Measurements from ENCODE around the gene ELMO1.

ELMO1 gene

GRCh38 chr7:37079420-37079819 is 369.2 kb downstream of the ELMO1 start:
- no peak for TF ChIP-seq CTCF (IDR thresholded peaks at IDR 0.05; ENCODE audit: low read depth, low read length)
- H3K27me3 ChIP-seq (ENCODE audit: insufficient read depth, low read depth, severe bottlenecking), result no peaks in the 10 kb centered on the region
- no peaks in the 10 kb centered on the region for H3K36me3 ChIP-seq
- DNase-seq, result no peak
- H3K4me3 ChIP-seq (ENCODE audit: low read depth, low read length), result no peak overlapping the region
- H3K9me3 ChIP-seq (ENCODE audit: severe bottlenecking), result no peaks in the 10 kb centered on the region
- H3K27ac ChIP-seq, result no peak overlapping the region

GRCh38 chr7:37076668-37077067 is 372.0 kb downstream of the ELMO1 start:
- no peaks in the 10 kb centered on the region for H3K9me3 ChIP-seq (ENCODE audit: severe bottlenecking)

GRCh38 chr7:37074370-37074769 is 374.3 kb downstream of the ELMO1 start:
- no peak for DNase-seq
- peaks cover 29% of the 10 kb centered on the region for H3K27me3 ChIP-seq (ENCODE audit: insufficient read depth, low read depth, severe bottlenecking)
- TF ChIP-seq CTCF (IDR thresholded peaks at IDR 0.05; ENCODE audit: low read depth, low read length), result no peak
- no peak overlapping the region for H3K4me3 ChIP-seq (ENCODE audit: low read depth, low read length)
- H3K9me3 ChIP-seq (ENCODE audit: severe bottlenecking), result no peaks in the 10 kb centered on the region
- no peaks in the 10 kb centered on the region for H3K36me3 ChIP-seq
- no peak overlapping the region for H3K27ac ChIP-seq

More at GRCh38 chr7:37076668-37077067, 372.0 kb downstream of the ELMO1 start:
- Histone ChIP-seq H3K27me3 (ENCODE audit: insufficient read depth, low read depth, severe bottlenecking) (peaks cover 15% of the 10 kb centered on the region), H3K4me3 (ENCODE audit: low read depth, low read length) (no peak overlapping the region), H3K36me3 (no peaks in the 10 kb centered on the region), H3K27ac (no peak overlapping the region)
- no peak for TF ChIP-seq CTCF (IDR thresholded peaks at IDR 0.05; ENCODE audit: low read depth, low read length)
- no peak for DNase-seq

- no peak for TF ChIP-seq CTCF (IDR thresholded peaks at IDR 0.05; ENCODE audit: low read depth, low read length)
- DNase-seq, result no peak
- Histone ChIP-seq H3K9me3 (ENCODE audit: severe bottlenecking) (no peaks in the 10 kb centered on the region), H3K36me3 (no peaks in the 10 kb centered on the region), H3K27ac (no peak overlapping the region), H3K27me3 (ENCODE audit: insufficient read depth, low read depth, severe bottlenecking) (peaks cover 36% of the 10 kb centered on the region), H3K4me3 (ENCODE audit: low read depth, low read length) (no peak overlapping the region)
Measured at GRCh38 chr7:37071124-37071523, 377.5 kb downstream of the ELMO1 start.

- Histone ChIP-seq H3K27me3 (ENCODE audit: insufficient read depth, low read depth, severe bottlenecking) (peaks cover 36% of the 10 kb centered on the region), H3K9me3 (ENCODE audit: severe bottlenecking) (no peaks in the 10 kb centered on the region), H3K4me3 (ENCODE audit: low read depth, low read length) (no peak overlapping the region), H3K36me3 (no peaks in the 10 kb centered on the region), H3K27ac (no peak overlapping the region)
- no peak for TF ChIP-seq CTCF (IDR thresholded peaks at IDR 0.05; ENCODE audit: low read depth, low read length)
- peak; percentile 39 for DNase-seq
Measured at GRCh38 chr7:37070471-37070870, 378.2 kb downstream of the ELMO1 start.

- peaks cover 36% of the 10 kb centered on the region for H3K27me3 ChIP-seq (ENCODE audit: insufficient read depth, low read depth, severe bottlenecking)
- DNase-seq, result no peak
Measured at GRCh38 chr7:37070031-37070430, 378.6 kb downstream of the ELMO1 start.

More at GRCh38 chr7:37070031-37070430, 378.6 kb downstream of the ELMO1 start:
- H3K36me3 ChIP-seq, result no peaks in the 10 kb centered on the region
- H3K9me3 ChIP-seq (ENCODE audit: severe bottlenecking), result no peaks in the 10 kb centered on the region
- no peak for TF ChIP-seq CTCF (IDR thresholded peaks at IDR 0.05; ENCODE audit: low read depth, low read length)
- H3K4me3 ChIP-seq (ENCODE audit: low read depth, low read length), result no peak overlapping the region
- no peak overlapping the region for H3K27ac ChIP-seq

All from WERI-Rb-1 (cell line).